HG02798 (cell line): ENCODE results near the gene ITGAD.

Source experiments
- ATAC-seq: cut with Tn5 transposase; IDR thresholded peaks from one replicate; pipeline ENCODE4 v1.9.1; 2021; ENCODE audit warnings: mild to moderate bottlenecking; ENCODE audit not compliant: unreplicated experiment, poor library complexity

The ITGAD gene

DNA sequence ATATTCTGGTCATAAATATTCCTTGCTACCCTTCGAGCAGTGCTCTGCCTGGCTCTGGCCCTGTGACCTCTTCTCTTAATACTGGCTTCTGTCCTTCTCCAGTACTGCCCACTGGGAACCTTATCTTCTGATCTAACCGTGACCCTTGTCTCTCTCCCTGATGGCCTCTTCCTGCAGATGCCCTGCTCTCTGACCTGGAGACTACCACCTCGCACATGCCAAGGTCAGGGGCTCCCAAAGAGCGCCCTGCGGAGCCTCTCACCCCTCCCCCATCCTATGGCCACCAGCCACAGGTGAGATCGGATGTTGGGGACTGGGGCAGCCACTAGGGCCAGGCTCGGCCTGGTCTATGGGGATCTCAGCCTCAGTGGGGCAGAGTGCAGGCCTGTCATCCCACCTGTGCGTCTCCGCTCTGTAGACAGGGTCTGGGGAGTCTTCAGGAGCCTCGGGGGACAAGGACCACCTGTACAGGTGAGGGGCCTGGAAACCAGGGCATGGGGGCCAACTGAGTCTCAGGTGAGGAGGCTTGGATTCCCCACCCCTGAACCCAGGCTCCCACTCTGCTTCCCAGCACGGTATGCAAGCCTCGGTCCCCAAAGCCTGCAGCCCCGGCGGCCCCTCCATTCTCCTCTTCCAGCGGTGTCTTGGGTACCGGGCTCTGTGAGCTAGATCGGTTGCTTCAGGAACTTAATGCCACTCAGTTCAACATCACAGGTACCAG lies 80.3 kb downstream of the ITGAD start:
- ATAC-seq: no peak

DNA sequence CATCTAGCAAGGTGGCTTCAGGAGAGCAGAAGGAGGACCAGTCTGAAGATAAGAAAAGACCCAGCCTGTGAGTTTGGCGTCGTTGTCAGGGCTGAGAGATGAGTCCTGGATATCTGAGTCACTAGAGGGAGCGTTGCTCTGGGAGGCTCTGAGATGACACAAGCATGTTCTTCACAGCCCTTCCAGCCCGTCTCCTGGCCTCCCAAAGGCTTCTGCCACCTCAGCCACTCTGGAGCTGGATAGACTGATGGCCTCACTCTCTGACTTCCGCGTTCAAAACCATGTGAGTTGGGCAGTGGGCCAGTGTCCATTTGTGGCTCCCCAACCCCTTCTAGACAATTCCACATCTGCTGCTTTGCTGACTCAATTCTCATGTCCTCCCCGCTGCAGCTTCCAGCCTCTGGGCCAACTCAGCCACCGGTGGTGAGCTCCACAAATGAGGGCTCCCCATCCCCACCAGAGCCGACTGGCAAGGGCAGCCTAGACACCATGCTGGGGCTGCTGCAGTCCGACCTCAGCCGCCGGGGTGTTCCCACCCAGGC lies 81.1 kb downstream of the ITGAD start:
- ATAC-seq: no peak

DNA sequence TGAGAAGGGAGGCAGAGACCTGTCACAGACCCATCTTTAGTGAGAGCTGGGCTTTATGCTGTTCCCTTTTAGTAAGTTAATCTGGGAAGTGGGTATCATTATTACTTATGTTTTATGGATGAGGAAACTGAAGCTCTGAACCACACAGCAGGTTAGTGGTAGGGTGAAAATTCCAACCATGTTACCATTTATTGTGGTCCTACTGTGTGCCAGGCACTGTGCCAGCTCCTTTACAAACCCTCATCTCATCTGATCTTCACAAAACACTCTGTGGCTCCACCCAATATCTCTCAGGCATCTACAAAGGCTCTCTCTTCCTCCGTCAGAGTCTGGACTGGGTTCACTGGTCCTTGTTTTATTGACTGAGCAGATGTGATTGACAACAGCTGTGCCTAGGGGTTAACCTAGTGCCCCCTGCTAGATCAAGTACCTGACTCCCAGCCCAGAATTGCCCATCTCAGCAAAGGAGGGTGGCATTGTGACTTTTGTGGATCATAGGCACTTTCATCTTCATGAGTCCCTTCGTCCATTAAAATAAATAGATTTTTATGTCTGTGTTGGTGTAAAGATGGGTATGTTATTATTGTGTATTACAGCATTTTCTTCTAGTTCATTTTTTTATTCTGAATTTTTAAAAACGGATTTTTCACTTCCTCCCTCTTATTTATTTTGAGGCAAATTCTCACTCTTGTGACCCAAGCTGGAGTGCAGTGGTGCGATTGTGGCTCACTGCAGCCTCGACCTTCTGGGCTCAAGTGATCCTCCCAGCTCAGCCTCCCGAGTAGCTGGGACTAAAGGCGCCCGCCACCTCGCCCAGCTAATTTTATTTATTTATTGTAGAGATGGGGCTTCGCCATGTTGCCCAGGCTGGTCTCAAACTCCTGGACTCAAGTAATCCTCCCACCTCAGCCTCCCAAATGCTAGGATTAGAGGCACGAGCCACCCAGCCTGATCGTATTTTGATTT lies 81.9 kb downstream of the ITGAD start:
- ATAC-seq: no peak

DNA sequence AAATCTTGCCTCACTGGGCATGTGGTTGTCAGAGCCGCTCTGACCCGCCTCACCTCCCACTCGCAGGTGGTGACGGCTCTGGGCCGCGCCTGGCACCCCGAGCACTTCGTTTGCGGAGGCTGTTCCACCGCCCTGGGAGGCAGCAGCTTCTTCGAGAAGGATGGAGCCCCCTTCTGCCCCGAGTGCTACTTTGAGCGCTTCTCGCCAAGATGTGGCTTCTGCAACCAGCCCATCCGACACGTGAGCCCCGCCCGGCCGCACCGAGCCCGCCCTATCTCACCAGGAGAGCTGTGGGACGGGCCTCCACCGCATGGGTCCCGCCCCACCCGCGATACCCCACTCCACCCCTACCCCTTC lies 82.8 kb downstream of the ITGAD start:
- ATAC-seq: no peak
